NT2/D1 (cell line): ENCODE measurements around the gene TTC24.

Experiments
- DNase-seq: peaks from one replicate; pipeline ENCODE4 v3.0.0-alpha.2; 2011; ENCODE audit warnings: low read depth, low spot score
- H3K27me3 ChIP-seq: 2 replicates; pipeline ENCODE4 v1.6.0; 2011; ENCODE audit warnings: mild to moderate bottlenecking; ENCODE audit not compliant: insufficient read length, insufficient read depth
- H3K36me3 ChIP-seq: 2 replicates; pipeline ENCODE4 v1.6.1; 2011; ENCODE audit warnings: mild to moderate bottlenecking, low read length, mixed read lengths; ENCODE audit not compliant: insufficient read depth, insufficient read length
- H3K4me1 ChIP-seq: 2 replicates; pipeline ENCODE4 v1.5.1; 2011; ENCODE audit not compliant: insufficient read depth, insufficient read length
- H3K4me3 ChIP-seq: 2 replicates; pipeline ENCODE4 v1.5.1; 2011; ENCODE audit warnings: low read depth; ENCODE audit not compliant: insufficient read length
- H3K9ac ChIP-seq: 2 replicates; pipeline ENCODE4 v1.6.0; 2011; ENCODE audit warnings: low read depth; ENCODE audit not compliant: insufficient read length
- H3K9me3 ChIP-seq: 2 replicates; pipeline ENCODE4 v1.5.1; 2011; ENCODE audit warnings: mild to moderate bottlenecking, low read length; ENCODE audit not compliant: insufficient read depth
- SUZ12 ChIP-seq: IDR thresholded peaks from 2 replicates; pipeline ENCODE4 v1.6.1; 2011; ENCODE audit not compliant: insufficient read length, insufficient read depth; ENCODE audit errors: extremely low read depth
- YY1 ChIP-seq: IDR thresholded peaks from 2 replicates; pipeline ENCODE4 v1.6.1; 2011; ENCODE audit not compliant: insufficient read length, insufficient read depth
- ZNF274 ChIP-seq: IDR thresholded peaks from 2 replicates; pipeline ENCODE4 v1.6.1; 2011; ENCODE audit warnings: mild to moderate bottlenecking, low read depth, low read length

The TTC24 gene

GRCh38 chr1:156555715-156556114, 23.8 kb upstream of the TTC24 start:
- Histone ChIP-seq H3K4me3 (no peak overlapping the region), H3K9me3 (no peaks in the 10 kb centered on the region), H3K4me1 (no peaks in the 10 kb centered on the region), H3K27me3 (no peaks in the 10 kb centered on the region), H3K9ac (no peak overlapping the region), H3K36me3 (peaks cover 72% of the 10 kb centered on the region)
- DNase-seq = no peak
- TF ChIP-seq YY1 = no peak
- TF ChIP-seq SUZ12 = no peak
- TF ChIP-seq ZNF274 = no peak

GRCh38 chr1:156556354-156556753, 23.2 kb upstream of the TTC24 start:
- no peaks in the 10 kb centered on the region for H3K9me3 ChIP-seq
- DNase-seq = no peak
- no peak overlapping the region for H3K9ac ChIP-seq
- H3K4me3 ChIP-seq = no peak overlapping the region
- peaks cover 70% of the 10 kb centered on the region for H3K36me3 ChIP-seq
- TF ChIP-seq YY1 = no peak
- H3K4me1 ChIP-seq = no peaks in the 10 kb centered on the region
- H3K27me3 ChIP-seq = no peaks in the 10 kb centered on the region

GRCh38 chr1:156559086-156559796, 20.3 kb upstream of the TTC24 start:
- TF ChIP-seq SUZ12 = no peak
- TF ChIP-seq YY1 = no peak
- no peak for TF ChIP-seq ZNF274

GRCh38 chr1:156559797-156560385, 19.6 kb upstream of the TTC24 start:
- Histone ChIP-seq H3K36me3 (peaks cover 74% of the 10 kb centered on the region), H3K4me1 (no peaks in the 10 kb centered on the region)
- DNase-seq = no peak

More at GRCh38 chr1:156559086-156559796, 20.3 kb upstream of the TTC24 start:
- H3K36me3 ChIP-seq = peaks cover 74% of the 10 kb centered on the region
- DNase-seq = no peak
- no peaks in the 10 kb centered on the region for H3K4me1 ChIP-seq
- H3K4me3 ChIP-seq = no peak overlapping the region
- H3K9ac ChIP-seq = no peak overlapping the region
- no peaks in the 10 kb centered on the region for H3K9me3 ChIP-seq
- no peaks in the 10 kb centered on the region for H3K27me3 ChIP-seq

GRCh38 chr1:156560585-156561163, 18.8 kb upstream of the TTC24 start:
- H3K9me3 ChIP-seq = no peaks in the 10 kb centered on the region
- no peaks in the 10 kb centered on the region for H3K4me1 ChIP-seq
- no peaks in the 10 kb centered on the region for H3K27me3 ChIP-seq
- H3K4me3 ChIP-seq = no peak overlapping the region
- TF ChIP-seq ZNF274 (no peak), SUZ12 (no peak), YY1 (no peak)
- H3K9ac ChIP-seq = no peak overlapping the region
- H3K36me3 ChIP-seq = peaks cover 77% of the 10 kb centered on the region
- no peak for DNase-seq

More at GRCh38 chr1:156559797-156560385, 19.6 kb upstream of the TTC24 start:
- Histone ChIP-seq H3K4me3 (no peak overlapping the region), H3K9me3 (no peaks in the 10 kb centered on the region), H3K27me3 (no peaks in the 10 kb centered on the region), H3K9ac (no peak overlapping the region)
- TF ChIP-seq SUZ12 (no peak), YY1 (no peak), ZNF274 (no peak)

GRCh38 chr1:156565519-156565918, 14.0 kb upstream of the TTC24 start:
- TF ChIP-seq ZNF274 = no peak
- no peak for DNase-seq

GRCh38 chr1:156566436-156566835, 13.1 kb upstream of the TTC24 start:
- Histone ChIP-seq H3K4me3 (no peak overlapping the region), H3K9ac (no peak overlapping the region), H3K36me3 (peaks cover 81% of the 10 kb centered on the region), H3K27me3 (no peaks in the 10 kb centered on the region), H3K4me1 (no peaks in the 10 kb centered on the region), H3K9me3 (no peaks in the 10 kb centered on the region)
- no peak for TF ChIP-seq ZNF274
- TF ChIP-seq YY1 = no peak
- no peak for TF ChIP-seq SUZ12
- DNase-seq = no peak

More at GRCh38 chr1:156565519-156565918, 14.0 kb upstream of the TTC24 start:
- H3K9ac ChIP-seq = no peak overlapping the region
- no peak overlapping the region for H3K4me3 ChIP-seq
- H3K36me3 ChIP-seq = peaks cover 88% of the 10 kb centered on the region
- H3K9me3 ChIP-seq = no peaks in the 10 kb centered on the region
- no peaks in the 10 kb centered on the region for H3K4me1 ChIP-seq
- H3K27me3 ChIP-seq = no peaks in the 10 kb centered on the region
